Stimulated activated CD8-positive, alpha-beta memory T cell treated with anti-CD3 and anti-CD28 coated beads, Interleukin-7, amount 100 ng/mL, for 48 hours (primary cell): ENCODE measurements around the gene CCDC187.

Experiments used
- DNase-seq, 2 donors: peaks; one replicate each; pipeline ENCODE4 v3.0.0-alpha.2; 2020; ENCODE audit warnings: low read depth in 1 of 2; ENCODE audit errors: extremely low read depth in 1 of 2

CCDC187 gene

GRCh38 chr9:136230773-136231172, 73.1 kb downstream of the CCDC187 start:
- DNase-seq = no peak

DNA sequence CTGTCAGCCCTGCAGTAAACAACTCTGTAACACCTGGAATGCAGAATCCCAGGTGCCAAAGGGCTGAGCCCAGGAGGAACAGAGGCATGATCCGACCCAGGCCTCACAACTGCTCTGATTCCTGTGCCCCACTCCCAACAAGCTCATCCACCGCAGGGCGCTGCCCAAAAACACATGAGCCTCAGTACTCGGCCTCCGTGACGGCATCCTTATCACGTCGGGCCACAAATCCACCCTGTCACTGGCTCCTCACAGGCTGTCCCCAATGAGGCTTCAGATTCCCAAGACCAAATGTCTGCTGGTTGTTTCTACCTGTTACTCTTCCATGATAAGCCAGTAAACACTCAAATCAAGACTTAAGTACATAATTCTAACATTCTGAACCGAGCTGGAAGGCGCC, 73.5 kb downstream of the CCDC187 start:
- DNase-seq = no peak

DNA sequence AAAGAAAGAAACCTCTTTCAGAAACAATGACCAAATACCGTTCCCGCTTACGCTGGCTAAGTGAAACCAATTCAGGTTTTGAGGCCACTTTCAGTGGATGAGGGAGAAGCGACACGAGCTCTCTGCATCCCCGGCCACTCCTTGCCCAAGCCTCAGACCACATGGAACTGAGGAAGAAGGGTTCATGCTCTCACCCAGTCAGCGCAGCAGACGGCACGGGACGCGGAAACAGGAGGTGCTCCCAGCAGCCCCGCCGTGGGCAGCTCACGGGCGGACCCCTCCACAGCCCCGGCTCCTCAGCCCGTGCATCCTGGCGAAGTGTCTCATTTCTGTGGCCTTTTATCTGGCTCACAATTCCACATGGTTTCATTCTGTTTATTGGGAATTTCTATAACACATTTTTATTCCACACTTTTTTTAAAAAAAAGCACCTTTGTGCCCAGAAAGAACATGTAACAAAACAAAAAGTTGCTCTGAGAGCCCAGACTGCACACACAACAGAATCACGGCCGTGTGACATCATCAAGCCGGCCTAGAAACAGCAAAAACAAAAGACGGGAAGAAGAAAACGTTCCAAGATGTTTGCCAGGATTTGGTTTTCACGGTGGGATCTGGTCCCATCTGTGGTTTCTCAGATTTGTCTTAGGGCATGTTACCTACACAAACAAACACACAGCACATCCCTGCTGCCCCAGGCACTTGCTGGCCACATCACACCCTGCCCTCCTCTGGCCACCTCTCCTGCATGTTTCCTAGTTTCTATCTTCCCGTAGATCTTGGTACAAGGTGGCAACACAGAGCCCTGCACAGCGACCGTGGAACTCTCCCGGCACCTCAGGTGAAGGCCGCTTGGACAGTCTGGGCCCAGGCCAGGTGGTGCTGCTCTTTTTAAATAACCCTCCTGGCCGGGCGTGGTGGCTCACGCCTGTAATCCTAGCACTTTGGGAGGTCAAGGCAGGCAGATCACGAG, 74.5 kb downstream of the CCDC187 start:
- no peak for DNase-seq

DNA sequence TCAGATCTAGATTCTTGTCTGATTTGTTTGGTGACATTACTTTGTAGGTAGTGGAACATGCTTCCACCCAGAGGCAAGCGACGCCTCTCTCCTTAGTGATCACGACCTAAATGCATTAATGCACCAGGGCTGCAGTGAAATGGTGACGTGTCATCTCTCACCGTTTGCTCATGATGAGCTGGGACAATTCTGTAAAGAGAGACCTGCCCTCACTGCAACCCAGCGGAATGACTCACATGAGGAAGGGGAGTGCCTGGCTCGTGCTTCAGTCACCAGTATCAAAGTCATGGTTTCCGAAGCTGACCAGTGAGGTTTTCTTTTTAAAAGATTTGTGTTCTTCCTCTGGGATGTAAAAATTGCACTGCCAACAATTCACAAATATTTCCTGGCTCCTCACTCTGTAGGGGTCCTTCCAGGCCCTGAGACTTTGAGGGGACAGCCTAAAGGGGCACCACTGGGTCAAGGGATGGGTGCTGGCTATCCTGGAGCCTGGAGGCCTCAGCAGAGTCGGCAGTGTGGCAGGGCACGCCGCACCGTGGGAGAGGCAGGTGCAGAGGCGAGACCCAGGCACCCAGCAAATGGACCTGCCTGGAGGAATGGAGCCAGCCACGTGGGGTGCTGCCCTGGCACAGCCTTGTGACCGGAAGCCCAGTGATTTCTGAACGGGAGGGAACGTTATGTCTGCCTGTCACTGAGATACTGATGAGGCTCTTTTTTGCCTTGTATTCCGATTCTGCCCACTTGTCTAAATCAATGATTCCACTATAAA, 75.6 kb downstream of the CCDC187 start:
- no peak for DNase-seq

- no peak for DNase-seq
These were observed 77.0 kb downstream of the CCDC187 start for GRCh38 chr9:136226680-136227407.

- peak; percentile 41 to 44 for DNase-seq
These were observed 77.9 kb downstream of the CCDC187 start for GRCh38 chr9:136225748-136226679.

- no peak for DNase-seq
These were observed 78.5 kb downstream of the CCDC187 start for GRCh38 chr9:136225366-136225747.

GRCh38 chr9:136223871-136224640, 79.8 kb downstream of the CCDC187 start:
- no peak for DNase-seq

DNA sequence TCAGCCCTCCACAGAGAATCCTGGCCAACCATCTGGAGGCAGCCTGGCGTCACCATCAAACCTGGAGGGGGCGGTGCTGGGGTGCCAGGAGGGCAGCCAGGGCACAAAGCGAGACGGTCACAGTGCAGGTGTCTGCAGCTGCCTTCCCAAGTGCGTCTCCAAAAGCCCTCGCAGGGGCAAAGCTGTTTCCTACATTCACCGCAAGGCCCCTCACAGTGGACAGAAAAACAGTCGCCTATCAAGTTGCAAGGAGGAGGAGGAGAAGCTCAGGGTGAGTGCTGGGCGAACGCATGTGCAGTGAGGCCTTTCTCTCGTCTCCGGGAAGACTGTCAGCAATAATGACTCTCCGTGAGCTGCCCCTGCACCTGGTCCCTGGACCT, 81.0 kb downstream of the CCDC187 start:
- no peak for DNase-seq

DNA sequence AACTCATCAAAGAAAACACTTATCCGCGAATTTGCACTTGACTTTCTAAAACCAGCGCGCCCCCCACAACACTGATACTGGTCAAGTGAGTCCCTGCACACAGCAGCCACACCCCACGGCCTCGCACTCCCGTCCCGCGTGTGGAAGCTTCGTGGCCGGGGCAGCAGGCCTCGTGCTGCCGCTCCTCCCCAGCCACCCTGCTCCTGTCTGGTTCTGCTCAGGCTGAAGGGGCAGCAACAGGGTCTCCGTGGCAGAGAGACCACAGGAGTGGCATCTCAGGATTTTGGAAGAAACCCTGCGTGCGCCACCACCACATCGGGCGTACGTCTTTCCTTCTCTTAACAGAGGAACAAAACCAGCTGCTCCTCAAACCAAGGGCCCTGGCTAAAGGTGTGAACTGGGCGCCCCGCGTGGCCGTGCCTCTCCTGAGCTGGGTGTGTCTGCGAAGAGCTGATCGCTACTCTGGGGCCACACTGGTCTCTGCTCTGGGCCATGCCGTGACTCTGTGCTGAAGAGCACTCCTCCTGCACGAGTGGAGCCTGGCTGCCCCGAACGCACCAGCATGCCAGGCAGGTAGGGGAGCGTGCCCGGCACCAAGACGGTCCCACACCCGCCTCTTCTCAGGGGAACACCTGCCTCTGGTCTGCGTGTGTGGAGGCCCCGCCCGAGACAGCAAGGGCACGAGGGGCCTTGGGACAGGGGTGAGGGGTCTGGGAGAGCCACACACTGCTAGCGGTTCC, 81.6 kb downstream of the CCDC187 start:
- DNase-seq = no peak

DNA sequence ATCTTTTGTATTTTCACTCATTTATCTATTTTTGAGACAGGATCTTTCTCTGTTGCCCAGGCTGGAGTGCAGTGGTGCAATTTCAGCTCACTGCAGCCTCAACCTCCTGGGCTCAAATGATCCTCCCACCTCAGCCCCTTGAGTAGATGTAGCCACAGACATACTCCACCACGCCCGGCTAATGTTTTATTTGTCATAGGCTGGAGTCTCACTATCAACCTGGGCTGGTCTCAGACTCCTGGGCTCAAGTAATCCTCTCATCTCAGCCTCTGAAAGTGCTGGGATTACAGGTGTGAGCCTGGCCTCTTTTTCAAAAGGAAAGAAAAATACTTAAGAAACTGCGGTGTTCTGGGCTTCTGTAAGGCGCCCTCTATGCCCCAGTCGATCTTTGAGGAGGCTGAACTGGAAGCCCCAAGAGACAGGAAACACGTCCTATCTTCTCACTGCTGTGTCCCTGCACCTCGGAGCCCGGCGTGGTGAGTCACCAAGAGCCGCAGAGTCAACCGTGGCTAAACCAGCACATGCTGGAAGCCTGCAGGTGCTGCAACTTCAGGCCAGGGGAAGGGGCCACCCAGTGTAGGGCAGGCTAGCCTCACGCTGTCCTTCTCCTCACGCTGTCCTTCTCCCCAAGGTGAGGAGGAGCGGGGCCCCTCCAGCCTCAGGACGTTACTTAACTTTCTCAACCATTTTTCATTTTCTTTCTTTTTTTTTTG, 83.7 kb downstream of the CCDC187 start:
- no peak for DNase-seq

GRCh38 chr9:136219276-136219675, 84.6 kb downstream of the CCDC187 start:
- no peak for DNase-seq

GRCh38 chr9:136218673-136219072, 85.2 kb downstream of the CCDC187 start:
- DNase-seq = no peak

- DNase-seq = no peak
These were observed 85.6 kb downstream of the CCDC187 start for GRCh38 chr9:136218271-136218670.

DNA sequence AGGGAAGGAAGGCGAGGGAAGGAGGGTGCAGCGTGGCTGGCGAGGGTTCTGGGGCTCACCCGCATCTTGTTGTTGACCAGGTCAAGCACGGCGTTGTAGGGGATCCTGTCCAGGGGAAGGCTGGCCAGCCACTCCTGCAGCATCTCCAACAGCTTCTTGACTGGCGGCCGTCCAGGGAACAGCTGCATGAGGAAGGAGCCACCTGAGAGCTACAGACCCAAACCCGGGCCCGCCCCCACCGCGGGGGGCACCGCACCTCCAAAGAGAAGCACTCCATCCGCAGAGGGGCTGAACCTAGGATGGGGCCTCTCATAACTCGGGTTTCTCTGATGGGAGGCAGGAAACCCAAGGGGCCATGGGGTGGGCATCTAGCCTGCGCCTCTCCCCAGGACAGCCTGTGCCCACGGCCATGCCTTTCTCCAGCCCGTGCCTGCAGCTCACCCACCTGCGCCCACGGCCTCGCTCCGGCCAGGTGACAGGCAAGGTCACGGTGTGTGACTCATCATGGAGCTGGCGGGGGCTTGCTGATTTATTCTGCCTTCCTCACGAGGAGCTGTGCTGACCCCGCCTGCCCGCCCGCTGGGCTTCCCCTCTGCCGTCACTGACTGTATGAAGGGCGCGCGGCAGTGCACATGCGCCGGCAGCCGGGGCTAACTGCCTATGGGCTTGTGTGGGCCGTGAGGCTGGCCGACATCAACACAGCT, 87.2 kb downstream of the CCDC187 start:
- DNase-seq = no peak

- DNase-seq = no peak
These were observed 90.2 kb downstream of the CCDC187 start for GRCh38 chr9:136213733-136214132.

DNA sequence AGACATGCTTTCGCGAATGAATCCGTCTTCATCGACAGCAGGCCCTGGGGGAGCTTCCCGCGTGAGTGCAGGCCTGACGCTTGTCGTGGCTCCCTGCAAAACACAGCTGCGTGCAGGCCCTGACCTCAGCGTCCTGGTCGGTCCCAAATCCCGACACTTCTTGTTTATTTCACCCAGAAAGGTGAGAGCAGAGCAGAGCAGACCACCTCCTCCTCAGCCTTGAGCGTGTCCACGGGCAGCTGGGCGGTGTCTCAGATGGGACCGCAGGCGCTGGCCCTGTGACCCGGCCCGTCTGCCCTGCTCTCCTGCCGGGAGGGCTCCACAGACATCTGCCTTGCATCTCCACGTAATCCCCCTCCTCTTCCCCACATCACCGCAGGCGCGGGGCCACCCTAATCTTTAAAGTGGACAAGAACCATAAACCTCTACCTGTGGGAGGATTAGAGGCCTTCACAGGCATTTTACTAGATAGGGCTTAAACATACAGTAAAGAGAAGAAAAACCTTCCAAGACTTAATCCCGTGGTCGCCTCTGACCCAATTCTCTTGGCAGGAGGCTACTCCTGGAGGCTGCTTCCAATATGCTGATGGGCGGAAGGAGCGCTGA, 91.4 kb downstream of the CCDC187 start:
- DNase-seq = no peak
